ENCODE data around the gene PDSS2.
"Not testable (repeated sequence)": the region's sequence is repeated elsewhere in the genome, so short reads cannot be mapped to it uniquely, and the experiment has no call there.

The PDSS2 gene

DNA sequence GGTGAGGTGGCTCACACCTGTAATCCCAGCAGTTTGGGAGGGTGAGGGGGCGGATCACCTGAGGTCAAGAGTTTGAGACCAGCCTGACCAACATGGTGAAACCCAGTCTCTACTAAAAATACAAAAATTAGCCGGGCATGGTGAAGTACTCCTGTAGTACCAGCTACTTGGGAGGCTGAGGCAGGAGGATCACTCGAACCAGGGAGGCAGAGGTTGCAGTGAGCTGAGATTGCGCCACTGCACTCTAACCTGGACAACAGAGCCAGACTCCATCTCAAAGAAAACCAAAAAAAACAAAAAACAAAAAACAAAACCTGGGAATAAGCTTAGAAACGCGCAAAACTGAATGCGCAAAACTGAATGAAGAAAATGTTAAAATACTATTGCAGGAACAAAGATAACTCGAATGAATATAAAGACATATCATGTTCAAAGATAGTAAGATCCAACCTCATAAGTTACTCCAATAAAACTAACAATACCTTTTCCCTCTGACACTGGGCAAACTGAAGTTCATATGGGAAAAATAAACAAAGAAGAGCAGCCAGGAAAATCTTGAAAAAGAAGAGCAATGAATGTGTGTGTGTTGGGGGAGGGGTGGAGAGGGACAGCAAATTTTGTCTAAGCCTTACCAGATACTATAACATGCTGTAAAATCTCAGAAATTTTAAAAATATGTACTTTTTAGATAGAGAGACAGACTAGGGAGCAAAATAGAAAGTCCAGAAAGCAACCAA lies 243.0 kb downstream of the PDSS2 start:
- no peak for DNase-seq (ENCODE audit: low read depth in 2 of 2)

DNA sequence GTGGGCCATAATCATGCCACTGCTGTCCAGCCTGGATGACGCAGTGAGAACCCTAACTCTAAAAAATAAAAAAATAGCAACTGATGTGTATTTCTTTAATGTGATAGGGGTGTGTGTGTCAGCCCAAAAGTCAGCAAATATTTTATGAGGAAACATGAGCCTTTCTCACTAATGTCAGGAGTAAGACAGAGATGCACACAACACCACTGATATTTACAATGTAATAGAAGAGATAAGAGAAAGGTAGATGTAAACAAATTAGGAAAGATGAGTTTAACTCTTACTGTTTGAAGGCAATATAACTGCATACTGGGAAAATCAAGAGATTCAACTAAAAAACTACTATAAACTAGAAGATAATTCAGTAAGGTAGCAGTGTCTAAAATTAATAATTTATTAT lies 244.0 kb downstream of the PDSS2 start:
- no peak for DNase-seq (ENCODE audit: low read depth in 2 of 2)

DNA sequence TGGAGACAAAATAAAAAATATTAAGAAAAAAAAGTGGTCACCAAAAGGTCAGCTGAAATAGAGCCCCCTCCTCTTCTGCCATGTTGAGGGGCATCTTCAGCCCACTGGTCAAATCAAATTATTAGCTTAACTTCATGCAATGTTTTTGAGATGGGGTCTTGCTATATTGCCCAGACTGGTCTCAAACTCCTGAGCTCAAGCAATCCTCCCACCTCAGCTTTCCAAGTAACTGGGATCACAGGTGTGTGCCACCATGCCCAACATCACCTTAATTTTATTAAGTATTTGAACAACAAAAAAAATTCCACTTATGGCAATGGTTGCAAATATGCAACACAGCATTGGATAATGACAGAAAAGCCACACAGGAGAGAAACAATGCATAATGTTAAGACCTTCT lies 244.7 kb downstream of the PDSS2 start:
- no peak for DNase-seq (ENCODE audit: low read depth in 2 of 2)

DNA sequence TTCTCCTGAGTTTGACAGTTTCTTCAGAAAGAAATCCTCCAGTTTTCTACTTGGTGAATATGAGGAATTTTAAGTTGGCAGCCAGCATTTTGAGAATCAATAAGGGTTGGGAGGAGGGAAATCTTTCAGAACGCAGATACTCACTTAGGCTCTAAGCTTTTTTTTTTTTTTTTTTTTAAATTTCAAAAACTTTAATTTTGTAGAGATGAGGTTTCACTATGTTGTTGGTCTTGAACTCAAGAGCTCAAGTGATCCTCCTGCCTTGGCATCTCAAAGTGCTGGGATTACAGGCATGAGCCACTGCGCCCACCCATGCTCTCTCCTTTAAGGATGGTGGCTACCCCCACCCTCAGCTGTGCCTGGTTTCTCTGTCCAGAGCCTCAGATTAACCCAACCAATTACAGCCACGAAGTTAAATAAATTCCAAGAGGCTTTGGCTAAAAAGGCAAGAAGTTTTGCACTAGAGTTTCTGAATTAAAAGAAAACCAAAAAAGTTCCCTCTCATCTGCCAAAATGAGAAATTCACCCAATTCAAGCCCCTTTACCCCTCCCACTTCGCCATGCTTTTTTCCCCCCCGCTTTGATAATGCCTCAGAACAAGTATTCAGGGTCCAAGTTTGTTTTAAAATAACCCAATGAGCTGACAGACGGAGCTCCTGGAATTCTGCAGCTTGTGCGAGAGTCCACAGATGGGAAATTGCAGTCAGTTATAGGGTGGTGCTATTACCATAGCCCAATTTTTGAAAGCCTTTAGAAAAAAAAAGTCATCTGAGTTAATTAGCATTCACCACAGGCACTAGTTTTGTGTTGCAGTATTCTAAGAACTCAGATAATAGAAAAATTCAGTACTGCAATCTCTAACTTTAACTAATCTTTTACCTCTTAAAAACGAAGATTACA lies 249.7 kb downstream of the PDSS2 start:
- DNase-seq (ENCODE audit: low read depth in 2 of 2) = no peak

DNA sequence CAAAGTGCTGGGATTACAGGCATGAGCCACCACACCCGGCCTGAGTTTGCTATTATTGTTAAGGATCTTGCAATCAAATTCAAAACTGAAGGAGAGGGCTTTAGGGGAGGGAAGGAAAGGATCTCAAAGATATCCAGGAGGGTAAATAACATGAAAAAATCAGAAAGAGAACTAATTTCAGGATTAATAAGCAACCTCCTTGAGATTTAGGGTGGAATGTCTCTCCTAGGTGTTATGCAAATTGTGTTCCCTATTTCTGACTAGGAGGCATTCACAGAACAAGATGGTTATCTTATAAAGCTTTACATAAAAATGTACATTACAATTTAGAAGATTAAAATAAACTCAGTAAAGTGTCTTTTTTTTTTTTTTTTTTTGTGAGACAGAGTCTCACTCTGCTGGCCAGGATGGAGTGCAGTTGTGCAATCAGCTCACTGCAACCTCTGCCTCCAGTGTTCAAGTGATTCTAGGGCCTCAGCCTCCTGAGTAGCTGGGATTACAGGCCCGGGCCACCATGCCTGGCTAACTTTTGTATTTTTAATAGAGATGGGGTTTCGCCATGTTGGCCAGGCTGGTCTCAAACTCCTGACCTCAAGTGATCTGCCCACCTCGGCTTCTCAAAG lies 252.0 kb downstream of the PDSS2 start:
- DNase-seq (ENCODE audit: low read depth in 2 of 2) = no peak

DNA sequence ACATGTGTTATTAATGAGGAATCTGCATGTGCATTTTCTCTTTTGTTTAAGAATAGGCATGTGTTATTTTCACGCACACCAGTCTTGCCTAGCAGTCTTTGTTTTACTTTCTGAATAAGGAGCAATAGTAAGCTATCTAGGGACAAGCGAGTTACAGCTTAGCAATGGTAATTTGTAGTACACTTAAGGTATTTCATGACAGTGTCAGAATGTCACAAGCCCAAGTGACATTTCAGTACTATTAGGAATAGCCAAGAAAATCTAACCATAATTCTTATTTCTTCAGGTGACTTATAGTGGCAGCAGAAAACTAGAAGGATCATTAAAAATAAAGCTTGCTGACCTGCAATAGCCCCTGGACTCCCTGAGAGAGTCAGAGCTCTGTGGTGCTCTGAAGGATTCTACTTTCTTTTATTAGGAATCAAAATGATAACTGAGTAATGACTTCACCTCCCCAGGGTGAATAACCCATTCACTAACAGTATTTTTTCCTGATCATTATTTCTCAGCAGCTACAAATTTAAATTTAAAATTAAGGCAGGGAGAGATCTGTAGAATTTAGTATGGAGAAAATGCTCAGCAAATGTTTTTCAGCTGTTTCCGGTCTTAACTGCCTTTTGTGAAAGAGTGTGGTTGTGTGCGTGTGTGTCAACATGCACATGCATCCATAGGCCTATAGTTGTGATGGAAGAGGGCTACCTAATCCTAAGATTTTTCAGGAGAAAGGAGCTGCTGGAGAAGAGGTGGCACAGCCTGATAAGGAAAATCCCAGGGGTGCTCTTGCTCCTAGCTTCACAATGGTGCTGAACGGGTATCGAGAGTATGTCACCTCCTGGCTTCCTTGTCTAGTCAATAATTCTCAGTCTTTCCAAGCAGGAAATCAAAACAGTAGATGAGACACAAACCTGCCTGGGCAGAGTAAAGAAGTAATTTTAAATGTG lies 254.0 kb downstream of the PDSS2 start:
- no peak for DNase-seq (ENCODE audit: low read depth in 2 of 2)

DNA sequence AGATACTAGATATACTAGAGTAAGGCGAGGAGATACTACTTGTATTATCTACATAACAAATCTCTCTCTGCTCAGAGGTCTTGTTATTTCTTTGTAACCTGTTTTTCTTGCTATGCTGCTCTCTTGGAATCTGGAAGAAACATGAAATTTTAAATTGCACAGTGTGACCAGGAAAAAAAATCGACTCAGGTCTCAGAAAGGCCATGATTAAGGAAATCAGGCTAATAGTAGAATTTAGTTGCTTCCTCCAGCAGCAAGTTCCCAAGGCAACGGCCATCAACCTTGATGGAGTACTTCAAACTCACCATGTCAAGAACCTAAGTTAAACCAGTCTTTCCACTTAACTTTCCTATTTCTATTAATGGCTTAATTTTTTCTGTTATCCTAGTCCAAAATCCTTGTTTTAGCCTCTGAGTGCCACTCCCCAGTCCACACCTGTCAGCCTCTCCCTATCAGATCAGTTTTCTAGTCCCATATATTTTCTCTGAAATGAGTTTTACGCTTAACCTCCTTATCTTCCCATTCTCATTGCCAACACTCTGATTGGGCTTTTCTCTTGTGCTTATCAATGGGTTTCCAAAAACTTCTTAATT lies 256.4 kb downstream of the PDSS2 start:
- DNase-seq (ENCODE audit: low read depth in 2 of 2) = no peak

DNA sequence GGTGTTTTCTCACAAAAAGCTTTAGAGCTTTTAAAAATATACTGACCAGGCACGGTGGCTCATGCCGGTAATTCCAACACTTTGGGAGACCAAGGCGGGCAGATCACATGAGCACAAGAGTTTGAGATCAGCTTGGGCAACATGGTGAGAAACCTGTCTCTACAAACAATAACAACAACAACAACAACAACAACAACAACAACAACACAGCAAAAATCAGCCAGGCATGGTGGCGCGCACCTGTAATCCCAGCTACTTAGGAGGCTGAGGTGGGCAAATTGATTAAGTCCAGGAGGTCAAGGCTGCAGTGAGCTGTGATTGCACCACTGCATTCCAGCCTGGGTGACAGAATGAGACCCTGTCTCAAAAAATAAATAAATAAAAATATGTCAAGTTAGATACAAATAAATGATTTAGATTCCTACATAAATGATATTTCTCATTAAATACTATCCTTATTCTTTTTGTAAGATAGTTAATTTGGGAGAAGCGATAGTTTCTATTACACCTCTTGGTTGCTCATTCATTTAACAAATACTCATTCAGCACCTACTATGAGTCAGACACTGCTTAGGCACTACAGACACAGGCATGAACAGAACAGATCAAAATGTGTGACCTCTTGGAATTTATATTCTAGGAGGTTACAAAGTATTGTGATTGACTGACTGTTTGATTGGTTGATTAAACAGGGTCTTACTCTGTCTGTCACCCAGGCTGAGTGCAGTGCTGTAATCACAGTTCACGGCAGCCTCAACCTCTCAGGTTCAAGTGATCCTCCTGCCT lies 260.5 kb downstream of the PDSS2 start:
- no peak for DNase-seq (ENCODE audit: low read depth in 2 of 2)

DNA sequence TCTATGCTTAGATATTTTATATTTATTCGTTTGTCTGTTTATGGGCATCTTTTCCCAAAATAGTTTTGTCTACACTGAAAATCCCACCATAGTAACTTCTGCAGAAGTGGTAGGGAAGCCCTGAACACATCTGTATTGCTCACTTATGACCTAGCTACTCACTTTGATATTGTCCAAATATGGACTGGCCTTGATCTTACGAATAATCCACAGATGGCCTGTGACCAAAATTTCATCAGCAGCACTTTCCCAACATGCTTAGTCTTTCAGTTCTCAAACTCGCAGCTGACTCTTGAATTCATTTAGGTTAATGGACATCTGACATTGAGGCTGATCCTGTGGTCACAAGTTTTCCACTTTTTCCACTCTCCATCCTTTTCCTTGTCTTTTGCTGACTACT lies 263.2 kb downstream of the PDSS2 start:
- no peak for DNase-seq (ENCODE audit: low read depth in 2 of 2)

DNA sequence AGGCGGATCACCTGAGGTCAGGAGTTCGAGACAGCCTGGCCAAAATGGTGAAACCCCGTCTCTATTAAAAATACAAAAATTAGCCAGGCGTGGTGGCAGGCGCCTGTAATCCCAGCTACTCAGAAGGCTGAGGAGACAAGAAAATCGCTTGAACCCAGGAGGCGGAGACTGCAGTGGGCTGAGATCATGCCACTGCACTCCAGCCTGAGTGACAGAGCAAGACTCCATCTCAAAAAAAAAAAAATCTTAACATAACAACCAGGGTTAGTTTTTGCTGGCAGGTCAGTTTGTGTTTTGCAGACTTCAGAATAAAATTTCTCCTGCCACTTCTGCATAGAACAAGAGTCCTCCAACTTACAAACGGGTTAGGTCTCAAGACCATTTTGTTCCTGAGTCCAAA lies 264.6 kb downstream of the PDSS2 start:
- DNase-seq (ENCODE audit: low read depth in 2 of 2) = not testable (repeated sequence)

DNA sequence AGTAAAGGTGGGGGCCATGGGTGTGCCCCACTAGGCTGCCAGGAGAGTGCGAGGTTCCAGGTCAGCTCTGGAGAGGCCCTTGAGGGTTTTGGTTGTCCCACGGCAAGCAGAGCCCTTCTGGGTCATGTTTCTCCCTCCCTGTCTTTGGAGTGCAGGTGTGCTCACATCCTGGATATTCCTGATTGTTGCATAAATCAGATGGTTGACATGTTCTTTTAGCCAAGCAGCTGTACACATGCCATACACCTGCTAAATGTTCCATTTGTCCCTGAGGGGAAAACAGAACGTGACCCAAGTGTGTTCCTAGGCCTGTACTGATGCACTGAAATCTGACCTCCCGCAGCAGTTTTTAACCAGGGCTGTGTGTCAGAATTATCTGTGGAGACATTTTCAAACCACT lies 266.5 kb downstream of the PDSS2 start:
- DNase-seq (ENCODE audit: low read depth in 2 of 2) = no peak

DNA sequence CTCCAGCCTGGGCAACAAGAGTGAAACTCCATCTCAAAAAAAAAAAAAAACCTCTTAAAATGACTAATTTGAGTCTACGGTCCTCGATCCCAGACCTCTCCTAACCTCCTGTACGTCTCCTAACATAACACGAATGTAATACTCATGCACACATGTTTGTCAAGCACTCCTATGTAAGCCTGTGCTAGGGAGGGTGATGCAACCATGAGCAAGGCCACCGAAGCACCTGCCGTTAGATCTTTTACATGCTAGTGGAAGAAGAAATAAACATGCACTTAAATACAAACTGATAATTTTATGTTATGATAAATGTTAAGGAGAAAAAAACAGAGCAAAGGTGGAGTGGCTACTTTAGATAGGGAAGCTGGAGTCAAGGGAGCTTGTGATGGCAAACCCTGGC lies 271.7 kb downstream of the PDSS2 start:
- no peak for DNase-seq (ENCODE audit: low read depth in 2 of 2)

DNA sequence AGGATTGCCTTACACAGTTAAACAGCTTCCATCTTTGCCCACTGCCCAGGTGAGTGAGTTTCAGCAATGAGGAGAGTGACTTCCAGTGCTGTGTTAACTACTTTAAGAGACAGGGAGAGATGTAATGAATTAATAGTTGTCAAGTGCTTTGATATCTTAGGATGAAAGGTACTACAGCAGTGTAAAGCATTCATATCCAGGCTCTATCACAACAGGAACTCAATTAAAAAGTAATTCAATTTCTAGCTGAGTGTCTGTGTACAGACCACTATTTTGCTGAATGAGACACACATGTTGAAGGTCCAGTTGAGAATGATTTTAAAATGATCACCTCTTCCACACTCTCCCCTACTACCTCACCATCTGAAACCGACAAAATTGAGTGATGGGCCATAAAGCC lies 273.3 kb downstream of the PDSS2 start:
- DNase-seq (ENCODE audit: low read depth in 2 of 2) = no peak

DNA sequence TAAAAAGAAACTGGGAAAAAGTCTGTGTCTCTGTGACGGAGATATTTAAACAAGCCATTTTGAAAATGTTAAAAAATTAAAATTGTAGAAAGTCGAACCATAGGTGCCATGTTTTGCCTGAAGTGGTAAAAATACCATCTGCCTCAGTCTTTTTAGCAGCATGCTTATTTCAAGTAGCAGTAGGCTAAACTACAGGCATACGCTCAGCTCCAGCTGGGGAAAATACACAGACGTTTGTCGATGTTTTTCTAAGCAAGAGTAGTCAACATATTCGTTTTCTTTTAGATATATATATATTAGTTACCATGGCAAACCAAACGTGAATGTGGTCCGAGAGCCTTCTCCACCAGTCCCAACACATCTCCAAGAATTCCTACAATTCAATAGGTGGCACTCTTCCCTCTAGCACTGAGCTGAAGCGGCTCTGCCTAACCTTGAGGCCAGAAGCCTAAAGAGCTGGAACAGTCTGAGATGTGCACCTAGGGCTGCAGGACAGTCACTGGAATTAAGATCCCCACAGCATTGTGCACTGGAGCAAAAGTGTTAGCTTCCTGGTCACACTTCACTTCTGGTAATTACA lies 273.9 kb downstream of the PDSS2 start:
- no peak for DNase-seq (ENCODE audit: low read depth in 2 of 2)

DNA sequence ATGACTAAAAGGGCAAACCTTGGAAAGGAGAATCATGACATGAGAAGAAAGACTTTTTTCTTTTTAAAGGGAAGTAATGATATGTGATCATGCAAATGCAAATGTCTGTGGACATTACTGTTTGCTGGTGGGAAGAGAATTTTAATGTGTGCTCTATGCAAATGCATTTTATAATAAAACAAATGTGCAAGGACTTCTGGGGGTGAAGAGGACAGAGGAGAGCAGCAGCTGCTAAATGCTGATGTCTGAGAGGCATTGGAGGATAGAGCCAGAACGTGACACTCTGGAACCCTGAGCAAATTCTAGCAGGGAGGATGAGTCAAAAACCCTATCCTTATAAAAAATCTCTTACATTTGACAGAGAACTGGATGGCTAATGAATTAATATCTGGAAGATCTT lies 274.9 kb downstream of the PDSS2 start:
- no peak for DNase-seq (ENCODE audit: low read depth in 2 of 2)

DNA sequence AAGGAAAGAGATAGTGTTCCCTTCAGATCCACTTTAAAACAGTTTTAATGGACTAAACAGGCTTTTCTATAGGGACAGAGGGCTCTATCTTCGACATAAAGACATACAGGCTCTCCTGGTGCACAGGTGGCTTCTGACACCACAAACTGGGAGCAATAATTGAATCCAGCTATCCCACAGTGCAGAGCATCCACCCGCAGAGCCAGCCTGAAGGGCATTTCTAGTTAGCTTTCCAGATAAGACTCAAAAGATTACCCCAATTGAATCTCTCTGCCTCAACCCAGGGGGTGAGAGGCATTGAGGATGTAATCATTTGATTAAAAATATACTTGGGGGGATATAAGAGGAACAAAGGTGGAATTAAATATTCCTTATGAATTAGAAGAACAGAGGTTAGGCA lies 279.3 kb downstream of the PDSS2 start:
- no peak for DNase-seq (ENCODE audit: low read depth in 2 of 2)

DNA sequence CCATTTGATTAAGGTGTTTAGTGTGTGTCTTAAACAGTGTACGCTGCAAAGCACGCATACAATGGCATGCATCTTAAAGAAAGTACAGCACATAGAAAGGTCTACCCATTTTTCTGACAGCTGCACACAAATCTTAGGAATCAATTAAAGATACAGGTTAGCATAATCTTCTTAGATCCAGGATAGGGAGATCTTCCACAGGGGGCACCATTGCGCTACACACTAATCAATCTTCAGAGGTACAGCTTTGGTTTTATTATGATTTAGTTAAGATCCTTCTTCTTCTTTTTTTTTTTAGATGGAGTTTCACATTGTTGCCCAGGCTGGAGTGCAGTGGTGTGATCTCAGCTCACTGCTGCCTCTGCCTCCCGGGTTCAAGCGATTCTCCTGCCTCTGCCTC lies 280.4 kb downstream of the PDSS2 start:
- no peak for DNase-seq (ENCODE audit: low read depth in 2 of 2)

DNA sequence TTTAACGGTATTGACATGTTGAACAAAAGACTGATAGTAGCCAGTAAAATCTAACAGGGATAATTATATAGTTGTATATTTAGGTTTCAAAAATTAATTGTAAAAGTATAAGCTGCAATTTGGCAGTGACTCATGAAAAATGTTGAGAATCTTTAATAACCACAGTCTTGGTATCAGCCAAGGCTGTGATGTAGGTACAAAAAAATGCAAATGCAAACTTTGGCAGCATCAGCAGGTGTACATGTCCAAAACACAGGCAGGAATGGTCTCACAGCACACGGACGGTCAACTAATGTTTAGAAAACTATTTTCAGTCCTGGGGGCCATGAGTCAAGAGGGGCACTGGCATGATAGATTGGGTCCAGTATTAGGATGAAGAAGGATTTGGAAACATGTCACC lies 285.6 kb downstream of the PDSS2 start:
- DNase-seq (ENCODE audit: low read depth in 2 of 2) = no peak

DNA sequence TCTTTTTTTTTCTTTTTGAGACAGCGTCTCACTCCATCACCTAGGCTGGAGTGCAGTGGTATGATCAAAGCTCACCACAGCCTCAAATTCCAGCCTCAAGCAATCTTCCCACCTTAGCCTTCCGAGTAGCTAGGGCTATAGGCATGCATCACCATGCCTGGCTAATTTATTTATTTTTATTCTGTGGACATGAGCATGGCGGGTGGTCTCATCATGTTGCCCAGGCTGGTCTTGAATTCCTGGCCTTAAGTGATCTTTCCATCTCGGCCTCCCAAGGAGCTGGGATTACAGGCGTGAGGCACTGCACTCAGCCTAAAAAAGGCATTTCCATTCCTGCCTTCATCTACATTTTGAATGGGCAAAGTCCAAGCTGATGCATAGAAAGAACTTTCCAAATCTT lies 287.9 kb downstream of the PDSS2 start:
- DNase-seq (ENCODE audit: low read depth in 2 of 2) = no peak

DNA sequence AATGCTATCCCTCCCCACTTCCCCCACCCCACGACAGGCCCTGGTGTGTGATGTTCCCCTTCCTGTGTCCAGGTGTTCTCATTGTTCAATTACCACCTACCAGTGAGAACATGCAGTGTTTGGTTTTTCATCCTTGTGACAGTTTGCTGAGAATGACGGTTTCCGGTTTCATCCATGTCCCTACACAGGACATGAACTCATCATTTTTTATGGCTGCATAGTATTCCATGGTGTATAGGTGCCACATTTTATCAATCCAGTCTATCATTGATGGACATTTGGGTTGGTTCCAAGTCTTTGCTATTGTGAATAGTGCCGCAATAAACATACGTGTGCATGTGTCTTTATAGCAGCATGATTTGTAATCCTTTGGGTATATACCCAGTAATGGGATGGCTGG lies 295.1 kb downstream of the PDSS2 start:
- not testable (repeated sequence) for DNase-seq (ENCODE audit: low read depth in 2 of 2)

Data from stimulated activated CD4-positive, alpha-beta T cell treated with anti-CD3 and anti-CD28 coated beads, Interleukin-1b, Interleukin-23, amount 100 ng/mL, for 4 hours (primary cell).